IPS-11a (cell line): ENCODE measurements around the gene BTBD7.
A peak's percentile ranks its signal among the peaks of the same experiment; 100 is the strongest.

ENCODE experiments used
- H3K4me3 ChIP-seq: one replicate; pipeline ENCODE4 v1.5.1; 2013; ENCODE audit warnings: low read depth, low read length, control low read depth

Gene BTBD7

GRCh38 chr14:93206793-93207467 lies 125.9 kb downstream of the BTBD7 start, which contains the start of the genes GON7 and UBR7:
TSS of gene GON7 (minus strand) at chr14:93207065. CDS start at chr14:93207037, 28 bp downstream.
TSS of gene UBR7 (plus strand) at chr14:93207256. CDS start at chr14:93207292, 36 bp downstream.
- H3K4me3 ChIP-seq: peak within 1 kb of the TSS; percentile 68

GRCh38 chr14:93201155-93201704 lies 131.6 kb downstream of the BTBD7 start:
- H3K4me3 ChIP-seq: no peak overlapping the region

GRCh38 chr14:93200553-93200952 lies 132.3 kb downstream of the BTBD7 start:
- H3K4me3 ChIP-seq: no peak overlapping the region

GRCh38 chr14:93199031-93199430 lies 133.8 kb downstream of the BTBD7 start:
- no peak overlapping the region for H3K4me3 ChIP-seq

- no peak overlapping the region for H3K4me3 ChIP-seq
Measured at GRCh38 chr14:93195316-93195999, 137.4 kb downstream of the BTBD7 start.
